ENCODE measurements around the gene ABI2. TPM values are rescaled to one million over a fixed set of nuclear protein-coding genes. Genes with fewer than 3 reads are reported as not detected.
"Not testable (repeated sequence)": the region's sequence is repeated elsewhere in the genome, so short reads cannot be mapped to it uniquely, and the experiment has no call there.

Gene ABI2
- total and polyA plus RNA-seq, 9 donors = 25.0 to 91.6 (median 66.2) TPM

- WGBS, 3 donors = 91 to 97% (median 96%) methylated on average over 2 of the region's 2 CpGs
- Histone ChIP-seq H3K4me3 (no peak overlapping the region), H3K36me3 (no peaks in the 10 kb centered on the region), H3K9me3 (no peaks in the 10 kb centered on the region), H3K27ac (no peak overlapping the region), H3K27me3 (no peaks in the 10 kb centered on the region), H3K4me1 (ENCODE audit: insufficient read depth) (no peaks in the 10 kb centered on the region)
- intact Hi-C loops (cut with DNase I) = no loop called here
- TF ChIP-seq, protein P1, sequence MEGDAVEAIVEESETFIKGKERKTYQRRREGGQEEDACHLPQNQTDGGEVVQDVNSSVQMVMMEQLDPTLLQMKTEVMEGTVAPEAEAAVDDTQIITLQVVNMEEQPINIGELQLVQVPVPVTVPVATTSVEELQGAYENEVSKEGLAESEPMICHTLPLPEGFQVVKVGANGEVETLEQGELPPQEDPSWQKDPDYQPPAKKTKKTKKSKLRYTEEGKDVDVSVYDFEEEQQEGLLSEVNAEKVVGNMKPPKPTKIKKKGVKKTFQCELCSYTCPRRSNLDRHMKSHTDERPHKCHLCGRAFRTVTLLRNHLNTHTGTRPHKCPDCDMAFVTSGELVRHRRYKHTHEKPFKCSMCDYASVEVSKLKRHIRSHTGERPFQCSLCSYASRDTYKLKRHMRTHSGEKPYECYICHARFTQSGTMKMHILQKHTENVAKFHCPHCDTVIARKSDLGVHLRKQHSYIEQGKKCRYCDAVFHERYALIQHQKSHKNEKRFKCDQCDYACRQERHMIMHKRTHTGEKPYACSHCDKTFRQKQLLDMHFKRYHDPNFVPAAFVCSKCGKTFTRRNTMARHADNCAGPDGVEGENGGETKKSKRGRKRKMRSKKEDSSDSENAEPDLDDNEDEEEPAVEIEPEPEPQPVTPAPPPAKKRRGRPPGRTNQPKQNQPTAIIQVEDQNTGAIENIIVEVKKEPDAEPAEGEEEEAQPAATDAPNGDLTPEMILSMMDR (IDR thresholded peaks at IDR 0.05) = no peak
- TF ChIP-seq EP300 (IDR thresholded peaks at IDR 0.05) (no peak), POLR2A (IDR thresholded peaks at IDR 0.05) (no peak)
- DNase-seq = no peak
These were observed 41.7 kb upstream of the ABI2 start for GRCh38 chr2:203286532-203286931.

GRCh38 chr2:203301667-203302066 is 26.5 kb upstream of the ABI2 start:
- Histone ChIP-seq H3K4me3 (no peak overlapping the region), H3K4me1 (ENCODE audit: insufficient read depth) (no peaks in the 10 kb centered on the region), H3K9me3 (no peaks in the 10 kb centered on the region), H3K36me3 (no peaks in the 10 kb centered on the region), H3K27me3 (no peaks in the 10 kb centered on the region), H3K27ac (no peak overlapping the region)
- intact Hi-C loops (cut with DNase I) = no loop called here
- WGBS, 3 donors = 69 to 80% (median 75%) methylated on average over 3 of the region's 3 CpGs
- TF ChIP-seq, protein P1 (IDR thresholded peaks at IDR 0.05) = no peak
- TF ChIP-seq POLR2A (IDR thresholded peaks at IDR 0.05) (no peak), EP300 (IDR thresholded peaks at IDR 0.05) (no peak)
- DNase-seq = no peak

- not testable (repeated sequence) for DNase-seq
These were observed 25.6 kb upstream of the ABI2 start for GRCh38 chr2:203302586-203302985.

DNA sequence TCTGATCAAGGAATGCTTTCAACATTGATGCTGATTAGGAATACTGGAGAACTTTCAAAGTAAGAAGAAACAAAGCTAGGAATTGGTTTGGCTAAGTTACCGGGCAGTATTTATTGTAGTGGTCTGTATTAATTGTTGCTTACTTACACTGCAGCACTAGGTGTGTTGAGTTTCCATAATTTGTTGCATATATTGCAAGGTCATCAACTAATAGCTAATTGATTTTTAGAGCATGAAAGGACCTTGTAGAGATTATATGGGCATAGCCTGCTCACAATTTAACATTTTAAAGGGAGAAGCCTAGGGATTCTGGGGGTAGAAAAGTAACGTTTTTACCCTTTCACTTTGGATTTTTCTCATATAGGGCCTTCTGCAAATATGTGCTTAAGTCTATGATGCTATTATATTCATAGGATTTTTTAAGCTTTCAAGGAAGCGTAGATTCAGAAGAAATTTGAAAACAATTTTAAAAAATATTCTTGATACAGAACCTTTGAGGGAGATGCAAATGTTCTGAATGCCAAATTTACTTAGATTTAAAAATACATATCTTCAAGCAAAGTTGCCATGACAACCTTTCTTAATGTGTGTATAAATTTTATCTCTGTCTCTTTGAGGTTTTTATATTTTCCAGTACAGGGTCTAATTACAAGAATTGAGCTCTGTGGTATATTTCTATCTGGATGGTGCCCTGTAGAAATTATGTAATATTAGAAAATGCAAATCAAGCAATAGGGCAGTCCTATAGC is 17.3 kb upstream of the ABI2 start:
- WGBS, 3 donors = 80 to 85% (median 85%) methylated on average over 3 of the region's 3 CpGs
- H3K9me3 ChIP-seq = no peaks in the 10 kb centered on the region
- TF ChIP-seq EP300 (IDR thresholded peaks at IDR 0.05) = no peak
- TF ChIP-seq, protein P1 (IDR thresholded peaks at IDR 0.05) = no peak
- no peak for TF ChIP-seq POLR2A (IDR thresholded peaks at IDR 0.05)
- no peaks in the 10 kb centered on the region for H3K4me1 ChIP-seq (ENCODE audit: insufficient read depth)
- DNase-seq = no peak
- no peak overlapping the region for H3K27ac ChIP-seq
- H3K27me3 ChIP-seq = no peaks in the 10 kb centered on the region
- intact Hi-C loops (cut with DNase I) = no loop called here
- H3K36me3 ChIP-seq = no peaks in the 10 kb centered on the region
- no peak overlapping the region for H3K4me3 ChIP-seq

More at GRCh38 chr2:203302586-203302985, 25.6 kb upstream of the ABI2 start:
- H3K27ac ChIP-seq; intact Hi-C loops (cut with DNase I); H3K9me3 ChIP-seq; H3K4me1 ChIP-seq (ENCODE audit: insufficient read depth); H3K4me3 ChIP-seq; H3K36me3 ChIP-seq; H3K27me3 ChIP-seq: not testable (repeated sequence)
- 94 to 96% (median 95%) methylated on average over 8 of the region's 8 CpGs for whole genome bisulfite sequencing, 3 donors

DNA sequence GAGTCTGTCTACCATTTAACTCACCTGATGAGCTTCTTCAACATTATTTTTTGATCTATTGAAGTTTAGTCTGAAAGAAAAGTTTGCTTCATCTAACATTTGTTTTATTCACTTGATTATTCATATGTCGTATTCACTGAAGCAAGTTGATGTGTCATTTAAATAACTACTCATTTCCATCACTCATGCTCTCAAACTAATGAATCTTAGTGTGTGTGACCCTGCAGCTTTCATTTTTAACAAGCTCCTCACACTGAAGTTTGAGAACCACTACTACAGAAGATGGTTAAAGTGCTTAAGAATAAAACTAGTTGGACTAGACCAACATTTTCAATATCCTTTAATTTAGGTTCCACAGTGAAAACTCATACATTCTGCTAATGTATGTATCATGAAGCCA is 1.8 kb upstream of the ABI2 start:
- TF ChIP-seq, protein P1 (IDR thresholded peaks at IDR 0.05) = no peak
- TF ChIP-seq EP300 (IDR thresholded peaks at IDR 0.05) (no peak), POLR2A (IDR thresholded peaks at IDR 0.05) (no peak)

More for the DNA sequence above, 1.8 kb upstream of the ABI2 start:
- Histone ChIP-seq H3K36me3 (no peaks in the 10 kb centered on the region), H3K27me3 (no peaks in the 10 kb centered on the region), H3K9me3 (no peaks in the 10 kb centered on the region), H3K27ac (no peak overlapping the region), H3K4me3 (no peak overlapping the region), H3K4me1 (ENCODE audit: insufficient read depth) (no peaks in the 10 kb centered on the region)
- 88 to 98% (median 94%) methylated on average over 1 of the region's 1 CpG for WGBS, 3 donors
- DNase-seq = no peak
- intact Hi-C loops (cut with DNase I) = no loop called here

Measured in ovary (tissue), 9 donors.